Mucosa of descending colon (tissue), 3 donors: ENCODE results near the gene MORN3. TPM values are rescaled to one million over a fixed set of nuclear protein-coding genes. Genes with fewer than 3 reads are reported as not detected.

Experiments used
- ATAC-seq: fragments of 200-7000 bp; cut with Tn5 transposase; one replicate; pipeline ENCODE4 v1.9.1; 2020; ENCODE audit warnings: mild to moderate bottlenecking, moderate library complexity
- DNase-seq, 3 donors: peaks; one replicate each; pipeline ENCODE4 v3.0.0-alpha.2; 2020
- H3K36me3 ChIP-seq: fragments of 200-600 bp; one replicate; pipeline ENCODE4 v1.8.0; 2021; ENCODE audit warnings: low read depth, mild to moderate bottlenecking
- H3K4me1 ChIP-seq: fragments of 200-600 bp; one replicate; pipeline ENCODE4 v1.8.0; 2021; ENCODE audit warnings: low read depth, mild to moderate bottlenecking
- H3K4me3 ChIP-seq: fragments of 200-600 bp; one replicate; pipeline ENCODE4 v1.8.0; 2021; ENCODE audit warnings: mild to moderate bottlenecking
- H3K9me3 ChIP-seq: fragments of 200-600 bp; one replicate; pipeline ENCODE4 v1.8.0; 2021; ENCODE audit warnings: mild to moderate bottlenecking
- CTCF ChIP-seq: fragments of 200-600 bp; IDR thresholded peaks from one replicate; pipeline ENCODE4 v1.8.0; 2022; ENCODE audit warnings: antibody characterized with exemption, mild to moderate bottlenecking
- intact Hi-C, 2 donors: fragments of 100-400 bp; cut with DNase I in 1 of 2; cut with micrococcal nuclease in 1 of 2; formaldehyde crosslinking; loops; one replicate each; pipeline versions ENCODE4 v1.11.0 to v1.11.1; 2022; cut with DNase I, micrococcal nuclease
- total RNA-seq, 3 donors: library from RNA; stranded (reverse); fragmentation: NEBNext Ultra II Directional in 2 of 3; extraction: Animal tissue kit (Norgen Biotek cat#: 25700) in 2 of 3; gene quantifications; one replicate each; pipeline versions ENCODE4 v1.2.1 to v1.2.4, GENCODE V29; 2021 to 2023
- donor health status: DM: no; HTN: no; CAD: no; lungs with moderate emphysema.
- donor health status: DM: no; HTN: no; CAD: no.
- donor health status: DM: no; HTN: yes; CAD: no.

MORN3 gene
- total RNA-seq, 3 donors from 2014 or later, result 0.17 to 0.35 (median 0.22) TPM

GRCh38 chr12:121603581-121603980 is 65.9 kb downstream of the MORN3 start:
- no peak for ATAC-seq
- TF ChIP-seq CTCF, result no peak
- intact Hi-C loops, result no loop called here
- Histone ChIP-seq H3K9me3 (no peaks in the 10 kb centered on the region), H3K4me1 (peaks cover 6% of the 10 kb centered on the region), H3K4me3 (no peak overlapping the region), H3K36me3 (no peaks in the 10 kb centered on the region)
- DNase-seq, result no peak

- DNase-seq (no peak), ATAC-seq (no peak)
- H3K9me3 ChIP-seq, result no peaks in the 10 kb centered on the region
- H3K4me1 ChIP-seq, result peaks cover 11% of the 10 kb centered on the region
- no peaks in the 10 kb centered on the region for H3K36me3 ChIP-seq
- TF ChIP-seq CTCF, result no peak
- intact Hi-C loops, result no loop called here
- H3K4me3 ChIP-seq, result no peak overlapping the region
Observed at GRCh38 chr12:121602766-121603165, 66.7 kb downstream of the MORN3 start.

GRCh38 chr12:121600702-121601336 is 68.6 kb downstream of the MORN3 start:
- intact Hi-C loops, result no loop called here
- Histone ChIP-seq H3K4me3 (no peak overlapping the region), H3K9me3 (no peaks in the 10 kb centered on the region), H3K4me1 (peaks cover 11% of the 10 kb centered on the region), H3K36me3 (no peaks in the 10 kb centered on the region)
- ATAC-seq (peak; percentile 92), DNase-seq (peak; percentile 56 to 75 (median 72))
- TF ChIP-seq CTCF, result no peak

Other genes starting within 250 kb of the MORN3 start
- 10 to 100 TPM; 17.9 to 24.5 (median 18.3) TPM for gene KDM2B, start 88.6 kb downstream of the MORN3 start, total RNA-seq
- 10 to 100 TPM in 2 of 3 donors, 1 to 10 TPM in 1; 8.2 to 17.6 (median 13.6) TPM for gene ORAI1, start 43.1 kb downstream of the MORN3 start, total RNA-seq
- gene TMEM120B, start 43.1 kb upstream of the MORN3 start, total RNA-seq, result 10 to 100 TPM in 1 of 3 donors, 1 to 10 TPM in 2; 6.0 to 10.3 (median 6.4) TPM
- gene RHOF, start 124.0 kb upstream of the MORN3 start, total RNA-seq, result 10 to 100 TPM; 45.5 to 86.7 (median 83.2) TPM
- 10 to 100 TPM; 23.8 to 38.3 (median 27.5) TPM for gene SETD1B, start 134.4 kb upstream of the MORN3 start, total RNA-seq
- 1 to 10 TPM in 1 of 3 donors, under 1 TPM in 1, not detected in 1; 0.63 to 1.0 TPM for gene HPD, start 189.2 kb upstream of the MORN3 start, total RNA-seq
- gene PSMD9, start 219.1 kb upstream of the MORN3 start, total RNA-seq, result 10 to 100 TPM; 45.0 to 45.6 (median 45.2) TPM
- gene CFAP251, start 248.9 kb upstream of the MORN3 start, total RNA-seq, result under 1 TPM; 0.14 to 0.92 (median 0.55) TPM